Endothelial cell of umbilical vein (primary cell): Measurements from ENCODE around the gene CAMTA1. TPM values are rescaled to one million over a fixed set of nuclear protein-coding genes. Genes with fewer than 3 reads are reported as not detected.

ENCODE experiments used
- BruUV-seq: library from RNA; stranded (reverse); fragments of 400-500 nt; replicated peaks from 2 replicates; lab custom pipeline; 2021; lab: Mats Ljungman, UMichigan
- CTCF ChIA-PET: fragments of 300-600, 350-600 bp; sonication (Branson Sonifier 250); formaldehyde crosslinking; loops from one replicate; lab custom pipeline; 2021; ENCODE audit warnings: antibody characterized with exemption, inconsistent platforms; lab: Charles Lee
- POLR2A ChIA-PET: fragments of 300-600, 350-600 bp; sonication (Branson Sonifier 250); formaldehyde crosslinking; loops from one replicate; lab custom pipeline; 2021; ENCODE audit warnings: antibody characterized with exemption, inconsistent platforms; lab: Charles Lee
- DNase-seq: peaks from one replicate; pipeline ENCODE4 v3.0.0-alpha.2; 2011; ENCODE audit warnings: low read depth, low spot score
- FAIRE-seq: peaks from 2 replicates; lab custom pipeline; 2011; peaks lifted over from hg19 to GRCh38; lab: Jason Lieb, UNC
- H2AFZ ChIP-seq: 2 replicates; pipeline ENCODE4 v1.6.0; 2012; ENCODE audit warnings: low read depth, low read length, control low read depth, inconsistent platforms
- H3K27ac ChIP-seq: 2 replicates; pipeline ENCODE4 v1.5.1; 2011; ENCODE audit warnings: low read depth, mild to moderate bottlenecking, control low read depth, low read length, moderate library complexity; ENCODE audit not compliant: insufficient read depth
- H3K27me3 ChIP-seq, 2 experiments: 2 replicates each; pipeline versions ENCODE4 v1.6.0 to v1.6.1; 2011; ENCODE audit warnings: low read length in 2 of 2, mixed read lengths in 1 of 2; ENCODE audit not compliant: control insufficient read depth in 2 of 2, insufficient read depth in 2 of 2
- H3K36me3 ChIP-seq, 2 experiments: 2 replicates in 1 of 2; 3 replicates in 1 of 2; pipeline ENCODE4 v1.5.1; 2011; ENCODE audit warnings: low read length in 2 of 2, mild to moderate bottlenecking in 1 of 2, moderate library complexity in 1 of 2; ENCODE audit not compliant: control insufficient read depth in 2 of 2, insufficient read depth in 2 of 2; ENCODE audit errors: extremely low read depth in 1 of 2
- H3K4me1 ChIP-seq: 3 replicates; pipeline ENCODE4 v1.5.1; 2011; ENCODE audit warnings: mild to moderate bottlenecking, low read length; ENCODE audit not compliant: control insufficient read depth, insufficient read depth; ENCODE audit errors: extremely low read depth
- H3K4me2 ChIP-seq: 2 replicates; pipeline ENCODE4 v1.6.1; 2011; ENCODE audit warnings: low read length, control low read depth, mixed read lengths; ENCODE audit not compliant: insufficient read depth
- H3K4me3 ChIP-seq, 3 experiments: fragments of 200-600 bp in 1 of 3; sonication (generic), shearing (Covaris generic) in 1 of 3; replicated peaks in 1 of 3; 2 replicates each; pipeline ENCODE4 v1.5.1; 2011 to 2016; ENCODE audit warnings: control low read depth in 3 of 3, low read length in 3 of 3, mild to moderate bottlenecking in 2 of 3, inconsistent platforms in 1 of 3, low read depth in 1 of 3, moderate library complexity in 1 of 3; ENCODE audit not compliant: insufficient read depth in 1 of 3
- H3K79me2 ChIP-seq: 2 replicates; pipeline ENCODE4 v1.6.0; 2012; ENCODE audit warnings: low read length, inconsistent platforms; ENCODE audit not compliant: control insufficient read depth, insufficient read depth
- H3K9ac ChIP-seq: replicated peaks from 2 replicates; pipeline ENCODE3; 2011; ENCODE audit warnings: low read length, control low read depth; ENCODE audit not compliant: insufficient read depth; ENCODE audit errors: extremely low read depth
- H3K9me1 ChIP-seq: replicated peaks from 3 replicates; pipeline ENCODE4 v1.6.0; 2011; ENCODE audit warnings: mild to moderate bottlenecking, low read length; ENCODE audit not compliant: control insufficient read depth, insufficient read depth; ENCODE audit errors: extremely low read depth
- H3K9me3 ChIP-seq: replicated peaks from 2 replicates; pipeline ENCODE4 v1.5.1; 2012; ENCODE audit warnings: low read length, inconsistent platforms; ENCODE audit not compliant: control insufficient read depth, insufficient read depth
- H4K20me1 ChIP-seq: replicated peaks from 2 replicates; pipeline ENCODE3; 2011; ENCODE audit warnings: mild to moderate bottlenecking, low read length; ENCODE audit not compliant: control insufficient read depth, insufficient read depth; ENCODE audit errors: extremely low read depth
- EZH2 ChIP-seq: IDR thresholded peaks from 2 replicates; pipeline ENCODE4 v1.6.1; 2012; ENCODE audit warnings: borderline replicate concordance, low read depth, mild to moderate bottlenecking, moderate library complexity, low read length, inconsistent platforms; ENCODE audit not compliant: severe bottlenecking
- FOS ChIP-seq: IDR thresholded peaks from 2 replicates; pipeline ENCODE4 v1.6.1; 2011; ENCODE audit warnings: mild to moderate bottlenecking, low read length, moderate library complexity, borderline replicate concordance; ENCODE audit not compliant: insufficient read depth
- GATA2 ChIP-seq: IDR thresholded peaks from 2 replicates; pipeline ENCODE4 v1.7.0; 2011; ENCODE audit warnings: low read depth, mild to moderate bottlenecking, moderate library complexity, mixed read lengths, low read length; ENCODE audit not compliant: insufficient read length, insufficient read depth
- JUN ChIP-seq: IDR thresholded peaks from 2 replicates; pipeline ENCODE4 v1.6.1; 2011; ENCODE audit warnings: borderline replicate concordance, low read depth; ENCODE audit not compliant: insufficient read length, insufficient read depth
- MAX ChIP-seq: IDR thresholded peaks from 2 replicates; pipeline ENCODE4 v1.6.1; 2011; ENCODE audit not compliant: insufficient read depth, insufficient read length
- MYC ChIP-seq: IDR thresholded peaks from one replicate; pipeline ENCODE4 v1.6.1; 2011; ENCODE audit warnings: mild to moderate bottlenecking, low read depth, low read length
- POLR2A ChIP-seq: IDR thresholded peaks from 2 replicates; pipeline ENCODE4 v1.6.1; 2012; ENCODE audit warnings: low read depth, mild to moderate bottlenecking, control low read depth, low read length
- POLR2AphosphoS5 ChIP-seq: IDR thresholded peaks from 2 replicates; pipeline ENCODE4 v1.6.1; 2012; ENCODE audit warnings: low read depth, mild to moderate bottlenecking, control low read depth, low read length, moderate library complexity; ENCODE audit not compliant: insufficient read depth
- dilution Hi-C: fragments of 300-500 bp; cut with MboI; formaldehyde crosslinking; loops from one replicate; pipeline ENCODE4 v1.15.0; 2019; ENCODE audit warnings: low sequenced_read_pairs; ENCODE audit not compliant: extremely low pct_ligation_motif_present
- intact Hi-C: fragments of 100-400 bp; cut with micrococcal nuclease; formaldehyde crosslinking; loops from one replicate; pipeline ENCODE4 v1.10.0; 2022
- polyA plus RNA-seq, 4 experiments: library from polyadenylated mRNA; depleted of rRNA in 3 of 4; stranded (reverse) in 3 of 4; unstranded in 1 of 4; fragments of >200 nt; gene quantifications; 2 replicates each; pipeline versions ENCODE4 v1.2.1 to v1.2.3, GENCODE V29; 2011 to 2012; ENCODE audit warnings: missing spikeins in 1 of 4
- total RNA-seq: library from RNA; stranded (reverse); gene quantifications from 2 replicates; pipeline ENCODE4 v1.2.3, GENCODE V29; 2021
- TF ChIP-seq, protein P1 (sequence below), 2 donors: IDR thresholded peaks; 1 replicate in 1 of 2; 2 replicates in 1 of 2; pipeline ENCODE4 v1.5.1; 2011; ENCODE audit warnings: low read length in 2 of 2, mild to moderate bottlenecking in 2 of 2, moderate library complexity in 2 of 2, control low read depth in 1 of 2, inconsistent platforms in 1 of 2, low read depth in 1 of 2; ENCODE audit not compliant: insufficient read depth in 1 of 2; ENCODE audit errors: extremely low read depth in 1 of 2

CAMTA1 gene
- total and polyA plus RNA-seq, 2 donors (not counting 3 experiments of a cell fraction or from before 2014, with no cell fraction given), result 50.8 to 92.7 TPM

DNA sequence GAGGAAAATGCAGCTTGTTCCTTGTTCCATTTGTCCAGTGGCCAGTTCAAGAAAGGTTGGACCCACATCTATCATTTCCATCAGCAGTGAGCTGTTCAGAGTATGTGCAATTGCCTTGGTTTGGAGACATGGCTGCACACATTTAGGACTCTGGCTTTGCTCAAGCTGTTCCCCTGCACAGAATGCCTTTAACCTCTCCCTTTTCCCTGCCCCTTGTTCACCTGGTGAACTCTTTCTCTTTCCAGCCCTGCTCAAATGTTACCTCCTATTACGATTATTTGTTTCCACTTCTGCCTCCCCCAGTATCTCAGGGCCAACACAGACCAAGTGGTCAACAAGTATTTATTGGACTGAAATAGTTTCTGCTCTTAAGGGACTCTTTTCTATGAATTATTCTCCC, 385.9 kb downstream of the CAMTA1 start:
- POLR2A ChIA-PET, result no interaction called here
- no peak overlapping the region for H2AFZ ChIP-seq
- no peaks in the 10 kb centered on the region for H3K79me2 ChIP-seq
- no peaks in the 10 kb centered on the region for H4K20me1 ChIP-seq
- H3K4me3 ChIP-seq, result no peak overlapping the region
- BruUV-seq, result no TSS peak
- H3K4me2 ChIP-seq, result no peak overlapping the region
- H3K27ac ChIP-seq, result no peak overlapping the region
- H3K9ac ChIP-seq, result no peak overlapping the region
- H3K9me3 ChIP-seq, result no peaks in the 10 kb centered on the region
- CTCF ChIA-PET, result no interaction called here
- no peak for TF ChIP-seq JUN
- TF ChIP-seq MAX, result no peak
- TF ChIP-seq POLR2A, result no peak
- TF ChIP-seq POLR2AphosphoS5, result no peak
- no peaks in the 10 kb centered on the region for H3K4me1 ChIP-seq
- FAIRE-seq (no peak), DNase-seq (no peak)
- dilution Hi-C loops, result no loop called here
- H3K36me3 ChIP-seq, result no peaks in the 10 kb centered on the region
- no peaks in the 10 kb centered on the region for H3K9me1 ChIP-seq
- H3K27me3 ChIP-seq, result no peaks in the 10 kb centered on the region
- intact Hi-C loops, result no loop called here

- ChIA-PET POLR2A (no interaction called here), CTCF (no interaction called here)
Measured at GRCh38 chr1:7171574-7171973, 386.3 kb downstream of the CAMTA1 start.

More at GRCh38 chr1:7171574-7171973, 386.3 kb downstream of the CAMTA1 start:
- Histone ChIP-seq H3K4me1 (no peaks in the 10 kb centered on the region), H4K20me1 (no peaks in the 10 kb centered on the region), H3K27ac (no peak overlapping the region), H3K36me3 (no peaks in the 10 kb centered on the region), H3K4me2 (no peak overlapping the region), H3K4me3 (no peak overlapping the region), H3K27me3 (no peaks in the 10 kb centered on the region), H2AFZ (no peak overlapping the region), H3K9ac (no peak overlapping the region), H3K9me3 (no peaks in the 10 kb centered on the region), H3K9me1 (no peaks in the 10 kb centered on the region), H3K79me2 (no peaks in the 10 kb centered on the region)
- FAIRE-seq, result no peak
- TF ChIP-seq EZH2 (no peak), JUN (no peak), MYC (no peak), POLR2A (no peak), MAX (no peak), GATA2 (no peak), POLR2AphosphoS5 (no peak), FOS (no peak)
- TF ChIP-seq, protein P1, sequence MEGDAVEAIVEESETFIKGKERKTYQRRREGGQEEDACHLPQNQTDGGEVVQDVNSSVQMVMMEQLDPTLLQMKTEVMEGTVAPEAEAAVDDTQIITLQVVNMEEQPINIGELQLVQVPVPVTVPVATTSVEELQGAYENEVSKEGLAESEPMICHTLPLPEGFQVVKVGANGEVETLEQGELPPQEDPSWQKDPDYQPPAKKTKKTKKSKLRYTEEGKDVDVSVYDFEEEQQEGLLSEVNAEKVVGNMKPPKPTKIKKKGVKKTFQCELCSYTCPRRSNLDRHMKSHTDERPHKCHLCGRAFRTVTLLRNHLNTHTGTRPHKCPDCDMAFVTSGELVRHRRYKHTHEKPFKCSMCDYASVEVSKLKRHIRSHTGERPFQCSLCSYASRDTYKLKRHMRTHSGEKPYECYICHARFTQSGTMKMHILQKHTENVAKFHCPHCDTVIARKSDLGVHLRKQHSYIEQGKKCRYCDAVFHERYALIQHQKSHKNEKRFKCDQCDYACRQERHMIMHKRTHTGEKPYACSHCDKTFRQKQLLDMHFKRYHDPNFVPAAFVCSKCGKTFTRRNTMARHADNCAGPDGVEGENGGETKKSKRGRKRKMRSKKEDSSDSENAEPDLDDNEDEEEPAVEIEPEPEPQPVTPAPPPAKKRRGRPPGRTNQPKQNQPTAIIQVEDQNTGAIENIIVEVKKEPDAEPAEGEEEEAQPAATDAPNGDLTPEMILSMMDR (IDR thresholded peaks at IDR 0.05; ENCODE audit: extremely low read depth in 1 of 2, insufficient read depth in 1 of 2, low read depth in 1 of 2, low read length in 2 of 2), result no peak
- dilution Hi-C loops (no loop called here), intact Hi-C loops (no loop called here)
- BruUV-seq, result no TSS peak
- DNase-seq, result no peak
